ENCODE results near the gene TBC1D32. TPM values are rescaled to one million over a fixed set of nuclear protein-coding genes. Genes with fewer than 3 reads are reported as not detected.

TBC1D32 gene
- total and polyA plus RNA-seq, 4 donors, result 1.2 to 31.7 (median 3.7) TPM

GRCh38 chr6:121260651-121261102 lies 73.6 kb downstream of the TBC1D32 start:
- Histone ChIP-seq H3K9me3 (ENCODE audit: control insufficient read depth in 4 of 4, insufficient read depth in 3 of 4, low read length in 3 of 4) (peaks cover 0 to 4% (median 2%) of the 10 kb centered on the region in 4 donors), H3K27me3 (ENCODE audit: control insufficient read depth in 3 of 3, insufficient read depth in 3 of 3, low read length in 2 of 3) (no peaks in the 10 kb centered on the region), H3K4me3 (no peak overlapping the region), H3K36me3 (ENCODE audit: control insufficient read depth in 4 of 4, insufficient read depth in 4 of 4, low read length in 4 of 4) (no peaks in the 10 kb centered on the region), H3K4me1 (ENCODE audit: control insufficient read depth in 5 of 5, insufficient read depth in 5 of 5, low read length in 5 of 5) (no peaks in the 10 kb centered on the region), H3K27ac (ENCODE audit: low read depth in 1 of 2, low read length in 1 of 2) (no peak overlapping the region), H3K9ac (ENCODE audit: insufficient read depth in 1 of 2, low read length in 2 of 2) (no peak overlapping the region)
- DNase-seq (no peak), ATAC-seq (ENCODE audit: insufficient read depth, low FRiP score) (no peak)
- WGBS, 2 donors, result 91 to 93% methylated on average over 9 of the region's 9 CpGs
- TF ChIP-seq CTCF (IDR thresholded peaks at IDR 0.05; ENCODE audit: control extremely low read depth, extremely low read depth), result no peak

GRCh38 chr6:121247386-121247785 lies 86.9 kb downstream of the TBC1D32 start:
- TF ChIP-seq CTCF (IDR thresholded peaks at IDR 0.05; ENCODE audit: control extremely low read depth, extremely low read depth), result no peak
- Histone ChIP-seq H3K27ac (ENCODE audit: low read depth in 1 of 2, low read length in 1 of 2) (no peak overlapping the region), H3K27me3 (ENCODE audit: control insufficient read depth in 3 of 3, insufficient read depth in 3 of 3, low read length in 2 of 3) (no peaks in the 10 kb centered on the region), H3K4me1 (ENCODE audit: control insufficient read depth in 5 of 5, insufficient read depth in 5 of 5, low read length in 5 of 5) (no peaks in the 10 kb centered on the region), H3K9me3 (ENCODE audit: control insufficient read depth in 4 of 4, insufficient read depth in 3 of 4, low read length in 3 of 4) (peaks cover 0 to 7% (median 4%) of the 10 kb centered on the region in 4 donors), H3K4me3 (no peak overlapping the region), H3K9ac (ENCODE audit: insufficient read depth in 1 of 2, low read length in 2 of 2) (no peak overlapping the region), H3K36me3 (ENCODE audit: control insufficient read depth in 4 of 4, insufficient read depth in 4 of 4, low read length in 4 of 4) (peaks cover 0 to 6% (median 2%) of the 10 kb centered on the region in 4 donors)
- ATAC-seq (ENCODE audit: insufficient read depth, low FRiP score) (no peak), DNase-seq (no peak)

- no peak for DNase-seq
- no peak overlapping the region for H3K9ac ChIP-seq (ENCODE audit: insufficient read depth in 1 of 2, low read length in 2 of 2)
- no peaks in the 10 kb centered on the region for H3K27me3 ChIP-seq (ENCODE audit: control insufficient read depth in 3 of 3, insufficient read depth in 3 of 3, low read length in 2 of 3)
- TF ChIP-seq CTCF (IDR thresholded peaks at IDR 0.05; ENCODE audit: control extremely low read depth, extremely low read depth), result no peak
- H3K4me1 ChIP-seq (ENCODE audit: control insufficient read depth in 5 of 5, insufficient read depth in 5 of 5, low read length in 5 of 5), result no peaks in the 10 kb centered on the region
- no peak for ATAC-seq (ENCODE audit: insufficient read depth, low FRiP score)
- H3K36me3 ChIP-seq (ENCODE audit: control insufficient read depth in 4 of 4, insufficient read depth in 4 of 4, low read length in 4 of 4), result peaks cover 0 to 7% (median 0%) of the 10 kb centered on the region in 4 donors
- peaks cover 0 to 5% (median 2%) of the 10 kb centered on the region in 4 donors for H3K9me3 ChIP-seq (ENCODE audit: control insufficient read depth in 4 of 4, insufficient read depth in 3 of 4, low read length in 3 of 4)
- H3K4me3 ChIP-seq, result no peak overlapping the region
- no peak overlapping the region for H3K27ac ChIP-seq (ENCODE audit: low read depth in 1 of 2, low read length in 1 of 2)
- WGBS, 2 donors, result 91 to 96% methylated on average over 2 of the region's 2 CpGs
Observed at GRCh38 chr6:121242386-121242785, 91.9 kb downstream of the TBC1D32 start.

GRCh38 chr6:121237859-121238258 lies 96.4 kb downstream of the TBC1D32 start:
- peaks cover 0 to 8% (median 3%) of the 10 kb centered on the region in 4 donors for H3K36me3 ChIP-seq (ENCODE audit: control insufficient read depth in 4 of 4, insufficient read depth in 4 of 4, low read length in 4 of 4)
- WGBS, 2 donors, result 91 to 94% methylated on average over 1 of the region's 1 CpG
- DNase-seq, result no peak
- no peak overlapping the region for H3K27ac ChIP-seq (ENCODE audit: low read depth in 1 of 2, low read length in 1 of 2)
- TF ChIP-seq CTCF (IDR thresholded peaks at IDR 0.05; ENCODE audit: control extremely low read depth, extremely low read depth), result no peak
- no peak for ATAC-seq (ENCODE audit: insufficient read depth, low FRiP score)
- H3K27me3 ChIP-seq (ENCODE audit: control insufficient read depth in 3 of 3, insufficient read depth in 3 of 3, low read length in 2 of 3), result no peaks in the 10 kb centered on the region
- H3K4me1 ChIP-seq (ENCODE audit: control insufficient read depth in 5 of 5, insufficient read depth in 5 of 5, low read length in 5 of 5), result no peaks in the 10 kb centered on the region
- H3K4me3 ChIP-seq, result no peak overlapping the region
- H3K9ac ChIP-seq (ENCODE audit: insufficient read depth in 1 of 2, low read length in 2 of 2), result no peak overlapping the region
- peaks cover 0 to 5% (median 0%) of the 10 kb centered on the region in 4 donors for H3K9me3 ChIP-seq (ENCODE audit: control insufficient read depth in 4 of 4, insufficient read depth in 3 of 4, low read length in 3 of 4)

All from lung (tissue), 12 donors.